AG04450 (cell line): ENCODE measurements around the gene PER2. TPM values are rescaled to one million over a fixed set of nuclear protein-coding genes. Genes with fewer than 3 reads are reported as not detected.
"Not testable (repeated sequence)": the region's sequence is repeated elsewhere in the genome, so short reads cannot be mapped to it uniquely, and the experiment has no call there.

ENCODE experiments used
- CTCF ChIA-PET: fragments of 300-600, 350-600 bp; formaldehyde crosslinking; extraction: SDS; loops from one replicate; lab custom pipeline; 2022; ENCODE audit warnings: antibody characterized with exemption, inconsistent platforms; lab: Charles Lee
- POLR2A ChIA-PET: fragments of 350-600 bp; formaldehyde crosslinking; extraction: SDS; loops from one replicate; lab custom pipeline; 2021; ENCODE audit warnings: antibody characterized with exemption, inconsistent platforms; lab: Yijun Ruan, JAX
- DNase-seq: peaks from one replicate; pipeline ENCODE4 v3.0.0-alpha.2; 2011; ENCODE audit warnings: low read depth, low spot score
- H3K27ac ChIP-seq: one replicate; pipeline ENCODE4 v1.5.1; 2012; ENCODE audit warnings: low read depth, low read length, control low read depth
- H3K27me3 ChIP-seq: one replicate; pipeline ENCODE4 v1.6.0; 2012; ENCODE audit warnings: low read length; ENCODE audit not compliant: control insufficient read depth, insufficient read depth
- H3K4me3 ChIP-seq: 2 replicates; pipeline ENCODE4 v1.5.1; 2011; ENCODE audit warnings: mild to moderate bottlenecking, low read depth, low read length, control low read depth
- H3K9me3 ChIP-seq: 2 replicates; pipeline ENCODE4 v1.5.1; 2012; ENCODE audit warnings: low read length; ENCODE audit not compliant: control insufficient read depth, insufficient read depth
- polyA plus RNA-seq: library from polyadenylated mRNA; depleted of rRNA; stranded (reverse); fragments of >200 nt; gene quantifications from 2 replicates; pipeline ENCODE4 v1.2.3, GENCODE V29; 2011
- TF ChIP-seq, protein P1 (sequence below): IDR thresholded peaks from 2 replicates; pipeline ENCODE4 v1.5.1; 2011; ENCODE audit warnings: low read depth, low read length, control low read depth, inconsistent platforms

The PER2 gene
- polyA plus RNA-seq, 1 experiment, result 1.9 TPM

DNA sequence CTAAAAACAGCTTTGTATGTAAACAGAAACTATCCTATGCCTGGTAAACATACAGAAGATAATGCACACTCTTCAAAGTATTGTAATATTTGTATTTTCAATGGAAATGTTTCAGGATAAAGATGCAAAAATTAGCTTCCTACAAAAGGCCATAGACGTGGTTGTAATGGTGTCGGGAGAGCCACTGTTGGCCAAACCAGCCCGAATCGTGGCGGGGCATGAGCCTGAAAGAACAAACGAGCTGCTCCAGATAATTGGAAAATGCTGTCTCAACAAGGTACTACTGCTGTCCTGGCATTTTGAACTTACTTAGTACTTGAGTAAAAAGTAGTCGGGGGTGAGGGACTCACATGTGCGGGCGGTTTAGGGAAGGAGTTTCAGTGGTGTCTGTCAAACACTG lies 37.3 kb upstream of the PER2 start:
- CTCF ChIA-PET, result interaction anchor here (1.1 kb wide), 1 partner anchor 32 kb away, joined by 3 read pairs; no protein-coding TSS in a partner anchor

DNA sequence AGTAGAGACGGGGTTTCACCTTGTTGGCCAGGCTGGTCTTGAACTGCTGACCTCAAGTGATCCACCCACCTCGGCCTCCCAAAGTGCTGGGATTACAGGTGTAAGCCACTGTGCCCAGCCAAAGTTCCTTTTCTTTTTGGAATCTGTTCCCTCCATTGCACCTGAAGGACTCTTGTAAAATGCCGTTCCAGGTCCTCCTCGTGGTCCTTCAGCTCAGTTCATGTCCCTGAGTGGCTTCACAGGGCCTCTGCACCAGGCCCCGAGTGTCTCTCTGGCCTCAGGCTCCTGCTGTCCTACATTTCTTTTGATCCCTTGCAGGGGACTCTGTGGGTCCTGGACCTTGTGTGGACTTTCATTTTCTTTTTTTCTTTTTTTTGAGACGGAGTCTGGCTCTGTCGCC lies 35.8 kb upstream of the PER2 start:
- H3K9me3 ChIP-seq, H3K27me3 ChIP-seq, H3K4me3 ChIP-seq, POLR2A ChIA-PET, DNase-seq, CTCF ChIA-PET, H3K27ac ChIP-seq: not testable (repeated sequence)

More for the DNA sequence above, 37.3 kb upstream of the PER2 start:
- no peak overlapping the region for H3K4me3 ChIP-seq
- TF ChIP-seq, protein P1, sequence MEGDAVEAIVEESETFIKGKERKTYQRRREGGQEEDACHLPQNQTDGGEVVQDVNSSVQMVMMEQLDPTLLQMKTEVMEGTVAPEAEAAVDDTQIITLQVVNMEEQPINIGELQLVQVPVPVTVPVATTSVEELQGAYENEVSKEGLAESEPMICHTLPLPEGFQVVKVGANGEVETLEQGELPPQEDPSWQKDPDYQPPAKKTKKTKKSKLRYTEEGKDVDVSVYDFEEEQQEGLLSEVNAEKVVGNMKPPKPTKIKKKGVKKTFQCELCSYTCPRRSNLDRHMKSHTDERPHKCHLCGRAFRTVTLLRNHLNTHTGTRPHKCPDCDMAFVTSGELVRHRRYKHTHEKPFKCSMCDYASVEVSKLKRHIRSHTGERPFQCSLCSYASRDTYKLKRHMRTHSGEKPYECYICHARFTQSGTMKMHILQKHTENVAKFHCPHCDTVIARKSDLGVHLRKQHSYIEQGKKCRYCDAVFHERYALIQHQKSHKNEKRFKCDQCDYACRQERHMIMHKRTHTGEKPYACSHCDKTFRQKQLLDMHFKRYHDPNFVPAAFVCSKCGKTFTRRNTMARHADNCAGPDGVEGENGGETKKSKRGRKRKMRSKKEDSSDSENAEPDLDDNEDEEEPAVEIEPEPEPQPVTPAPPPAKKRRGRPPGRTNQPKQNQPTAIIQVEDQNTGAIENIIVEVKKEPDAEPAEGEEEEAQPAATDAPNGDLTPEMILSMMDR, result no peak
- H3K27me3 ChIP-seq, result no peaks in the 10 kb centered on the region
- H3K27ac ChIP-seq, result no peak overlapping the region
- DNase-seq, result no peak
- POLR2A ChIA-PET, result no interaction called here
- peaks cover 5% of the 10 kb centered on the region; the same call in 1 of the 2 replicates for H3K9me3 ChIP-seq

DNA sequence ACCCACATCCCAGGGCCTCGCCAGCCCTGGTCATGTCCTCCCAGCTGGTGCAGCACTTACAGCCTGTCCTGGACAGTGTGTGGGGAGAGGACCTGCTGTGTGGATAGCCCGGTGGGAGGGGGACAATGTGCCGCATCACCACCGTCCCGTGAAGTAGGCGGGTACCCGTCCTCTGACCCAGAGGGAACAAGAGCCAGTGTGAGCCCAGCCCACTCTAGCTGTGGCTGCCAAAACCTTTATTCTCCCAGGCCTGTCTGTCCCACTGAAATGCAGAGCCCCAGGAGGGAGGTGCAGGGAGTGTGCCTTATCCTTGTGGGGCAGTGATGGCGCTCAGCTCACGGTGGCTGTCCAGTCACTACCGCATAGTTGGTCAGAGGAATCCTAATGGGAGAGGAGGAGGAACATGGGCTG lies 33.6 kb upstream of the PER2 start:
- Histone ChIP-seq H3K27me3 (no peaks in the 10 kb centered on the region), H3K9me3 (peaks cover 2% of the 10 kb centered on the region; the same call in 1 of the 2 replicates), H3K4me3 (no peak overlapping the region), H3K27ac (no peak overlapping the region)
- CTCF ChIA-PET, result no interaction called here
- TF ChIP-seq, protein P1, result no peak
- POLR2A ChIA-PET, result no interaction called here
- DNase-seq, result no peak

DNA sequence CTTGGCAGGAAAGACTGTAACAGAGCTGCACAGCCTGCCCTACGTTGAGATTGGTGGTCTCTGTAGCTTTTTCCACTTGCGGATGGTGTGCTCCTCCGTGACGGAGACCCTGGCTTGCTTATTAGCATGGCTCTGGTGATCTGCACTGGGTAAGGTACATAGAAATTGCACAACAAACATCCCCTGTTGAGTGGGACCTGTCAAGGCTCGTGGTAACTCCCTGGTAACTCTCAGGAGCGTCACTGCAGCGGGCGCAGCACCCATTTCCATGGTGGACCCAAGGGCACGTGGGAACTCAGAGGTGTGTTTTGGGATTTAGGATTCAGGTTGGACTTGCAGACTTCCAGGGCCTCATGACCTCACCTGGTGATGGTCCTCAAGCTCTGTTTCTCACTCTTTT lies 33.1 kb upstream of the PER2 start:
- CTCF ChIA-PET, result no interaction called here
- no peaks in the 10 kb centered on the region for H3K27me3 ChIP-seq

DNA sequence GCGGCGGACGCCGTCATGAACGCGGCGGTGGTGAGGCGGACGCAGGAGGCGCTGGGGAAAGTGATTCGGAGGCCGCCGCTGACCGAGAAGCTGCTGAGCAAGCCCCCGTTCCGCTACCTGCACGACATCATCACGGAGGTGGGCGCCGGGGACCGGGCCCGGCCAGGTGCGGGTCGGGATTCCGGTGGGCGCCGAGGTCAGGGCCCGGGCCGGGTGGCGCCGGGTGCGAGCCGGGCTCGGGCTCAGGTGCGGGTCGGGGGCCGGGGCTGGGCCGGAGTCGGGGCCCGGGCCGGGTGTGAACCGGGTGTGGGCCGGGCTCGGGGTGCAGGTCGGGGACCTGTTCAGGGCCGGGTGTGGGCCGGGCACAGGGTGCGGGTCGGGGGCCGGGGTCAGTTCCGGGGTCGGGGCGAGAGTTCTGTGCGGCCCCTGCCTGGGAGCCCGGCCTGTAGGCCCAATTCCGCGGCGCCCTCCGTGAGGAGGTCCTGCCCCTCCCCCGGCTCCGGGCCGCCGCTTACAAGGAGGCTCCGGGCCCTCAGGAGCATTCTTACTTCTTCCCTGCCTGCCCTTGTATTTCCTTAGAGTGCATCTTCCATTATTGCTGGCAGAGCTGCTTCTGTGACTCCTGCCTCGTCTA lies 32.4 kb upstream of the PER2 start:
- peak overlapping the region; percentile 71 for H3K4me3 ChIP-seq
- H3K9me3 ChIP-seq, result no peaks in the 10 kb centered on the region
- TF ChIP-seq, protein P1, result no peak
- peaks cover 3% of the 10 kb centered on the region for H3K27me3 ChIP-seq
- ChIA-PET POLR2A (no interaction called here), CTCF (no interaction called here)
- no peak for DNase-seq
- H3K27ac ChIP-seq, result no peak overlapping the region

More for the DNA sequence above, 33.1 kb upstream of the PER2 start:
- TF ChIP-seq, protein P1, result no peak
- H3K27ac ChIP-seq, result no peak overlapping the region
- H3K9me3 ChIP-seq, result no peaks in the 10 kb centered on the region
- peak overlapping the region; percentile 71 for H3K4me3 ChIP-seq
- POLR2A ChIA-PET, result no interaction called here
- no peak for DNase-seq
